ENCODE results near the gene FECH. TPM values are rescaled to one million over a fixed set of nuclear protein-coding genes. Genes with fewer than 3 reads are reported as not detected.
"Not testable (repeated sequence)": the region's sequence is repeated elsewhere in the genome, so short reads cannot be mapped to it uniquely, and the experiment has no call there.

The FECH gene
- total RNA-seq, 1 donor from 2014 or later: 13.7 TPM

GRCh38 chr18:57533006-57533867, 53.3 kb downstream of the FECH start:
- no peak for DNase-seq (ENCODE audit: low spot score)

DNA sequence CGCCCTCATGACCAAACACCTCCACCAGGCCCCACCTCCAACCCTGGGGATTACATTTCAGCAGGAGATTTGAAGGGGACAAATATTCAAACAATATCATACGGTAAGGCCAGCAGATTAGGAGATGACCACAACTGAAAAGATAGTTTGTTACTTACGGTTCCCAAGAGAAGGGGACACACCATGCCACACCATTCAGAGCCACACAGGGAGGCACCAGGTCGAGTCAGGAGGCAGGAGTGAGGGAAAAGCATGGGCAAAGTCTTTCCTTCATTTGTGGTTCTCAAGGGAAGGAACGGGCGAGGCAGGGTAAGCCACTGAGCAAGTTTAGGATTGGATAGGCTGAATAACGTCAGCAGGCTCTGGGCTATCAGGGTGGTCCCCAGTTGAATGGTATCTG, 57.4 kb downstream of the FECH start:
- DNase-seq (ENCODE audit: low spot score): no peak

GRCh38 chr18:57527556-57528229, 58.8 kb downstream of the FECH start:
- no peak for DNase-seq (ENCODE audit: low spot score)

- DNase-seq (ENCODE audit: low spot score): no peak
Measured at GRCh38 chr18:57523171-57523956, 63.1 kb downstream of the FECH start.

- not testable (repeated sequence) for DNase-seq (ENCODE audit: low spot score)
Measured at GRCh38 chr18:57522348-57522747, 64.2 kb downstream of the FECH start.

DNA sequence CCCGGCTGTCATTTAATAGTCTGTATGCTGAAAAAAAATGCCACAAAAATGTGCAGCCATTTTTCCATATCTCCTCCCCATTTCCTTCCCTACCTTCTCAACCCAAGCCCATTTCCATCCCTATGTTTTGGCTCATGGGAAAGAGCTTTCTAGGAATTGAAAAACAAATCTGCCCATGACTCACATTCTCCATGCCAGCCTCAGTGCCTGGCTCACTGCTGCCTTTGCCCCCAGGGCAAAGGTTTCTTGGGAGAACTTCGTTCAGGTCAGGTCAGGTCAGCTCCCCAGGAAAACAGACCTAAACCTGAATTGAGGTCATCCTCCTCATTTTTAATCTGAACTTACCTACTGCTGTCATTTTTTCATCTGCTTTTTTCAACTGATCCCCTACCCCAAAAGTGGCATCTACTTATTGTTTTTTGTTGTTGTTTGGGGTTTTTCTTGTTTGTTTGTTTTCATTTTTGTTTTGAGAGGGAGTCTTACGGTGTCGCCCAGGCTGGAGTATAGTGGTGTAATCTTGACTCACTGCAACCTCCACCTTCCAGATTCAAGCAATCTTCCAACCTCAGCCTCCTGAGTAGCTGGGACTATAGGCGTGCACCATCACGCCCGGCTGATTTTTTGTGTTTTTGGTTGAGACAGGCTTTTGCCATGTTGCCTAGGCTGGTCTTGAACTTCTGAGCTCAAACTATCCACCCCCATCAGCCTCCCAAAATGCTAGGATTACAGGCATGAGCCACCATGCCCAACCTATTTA, 66.7 kb downstream of the FECH start:
- DNase-seq (ENCODE audit: low spot score): no peak

- DNase-seq (ENCODE audit: low spot score): no peak
Measured at GRCh38 chr18:57518533-57518932, 68.0 kb downstream of the FECH start.

GRCh38 chr18:57516056-57516455, 70.4 kb downstream of the FECH start:
- no peak for DNase-seq (ENCODE audit: low spot score)

DNA sequence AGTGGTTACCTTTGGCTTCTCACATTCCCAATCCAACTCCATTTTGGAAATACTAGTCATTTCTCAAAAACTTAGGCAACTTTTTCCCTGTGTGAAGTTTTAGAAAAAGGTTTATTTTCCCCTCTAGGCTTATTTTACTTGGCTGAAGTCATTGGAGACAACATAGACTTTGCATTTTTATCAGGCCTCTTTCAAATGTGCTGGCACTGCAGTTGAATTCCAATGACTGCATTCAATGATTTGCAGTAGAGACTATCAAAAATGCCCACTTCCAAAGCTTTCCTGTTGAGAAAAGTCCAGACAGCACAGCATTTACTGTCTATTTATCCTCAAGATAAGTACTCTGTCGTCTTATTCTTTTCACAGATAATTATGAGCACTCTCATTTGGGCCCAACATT, 81.3 kb downstream of the FECH start:
- no peak for DNase-seq (ENCODE audit: low spot score)

GRCh38 chr18:57502624-57503023, 83.9 kb downstream of the FECH start:
- no peak for DNase-seq (ENCODE audit: low spot score)

DNA sequence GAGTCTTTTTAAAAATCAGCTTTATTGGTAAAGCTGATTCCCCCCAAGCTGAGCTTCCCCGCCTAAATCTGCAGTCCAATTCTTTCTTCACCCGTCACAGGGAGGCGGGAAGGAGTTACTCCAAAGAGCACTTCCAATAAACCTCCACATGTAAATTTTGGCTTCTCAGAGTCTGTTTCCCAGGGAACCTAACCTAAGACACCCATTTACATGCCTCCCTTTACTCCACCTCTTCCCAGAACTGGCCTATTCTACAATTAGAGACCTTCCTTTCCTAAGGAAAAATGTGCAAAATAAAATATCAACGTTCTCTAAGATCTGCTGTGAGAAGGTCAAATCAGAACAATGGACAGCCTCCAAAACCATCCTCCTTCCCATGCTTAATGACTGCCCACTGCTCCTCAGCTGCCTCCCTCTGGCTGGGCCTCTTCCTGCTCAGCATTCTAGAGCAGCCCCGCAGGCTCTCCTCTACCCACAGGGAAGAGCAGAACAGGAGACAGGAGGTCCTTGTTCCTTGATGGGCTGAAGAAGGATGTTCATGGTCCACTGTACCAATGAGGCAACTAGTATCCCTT, 87.7 kb downstream of the FECH start:
- no peak for DNase-seq (ENCODE audit: low spot score)

Other genes with a start within 250 kb of the FECH start
- gene ST8SIA3, start 234.1 kb downstream of the FECH start, total RNA-seq: not detected
- gene ONECUT2, start 151.3 kb downstream of the FECH start, total RNA-seq: 0.03 TPM
- gene NARS1, start 35.1 kb upstream of the FECH start, total RNA-seq: 163 TPM
- gene ATP8B1, start 216.6 kb upstream of the FECH start, total RNA-seq: 171 TPM